22Rv1 (cell line): ENCODE measurements around the gene DNHD1.

ENCODE experiments used
- H3K27ac ChIP-seq: fragments of 450-650 bp; 2 replicates; pipeline ENCODE4 v1.5.1; 2017
- CTCF ChIP-seq: fragments of 450-650 bp; IDR thresholded peaks from 2 replicates; pipeline ENCODE4 v1.5.1; 2017; ENCODE audit warnings: mild to moderate bottlenecking
- ZFX ChIP-seq: fragments of 450-650 bp; IDR thresholded peaks from 2 replicates; pipeline ENCODE4 v1.6.1; 2017; ENCODE audit warnings: antibody characterized with exemption, borderline replicate concordance

Gene DNHD1

GRCh38 chr11:6579681-6580080, 82.6 kb downstream of the DNHD1 start:
- H3K27ac ChIP-seq: no peak overlapping the region
- TF ChIP-seq CTCF (no peak), ZFX (no peak)

- no peak for TF ChIP-seq ZFX
- no peak for TF ChIP-seq CTCF
- H3K27ac ChIP-seq: no peak overlapping the region
Measured at GRCh38 chr11:6583584-6583983, 86.5 kb downstream of the DNHD1 start.

GRCh38 chr11:6584528-6584927, 87.4 kb downstream of the DNHD1 start:
- no peak overlapping the region for H3K27ac ChIP-seq
- no peak for TF ChIP-seq ZFX
- TF ChIP-seq CTCF: no peak

GRCh38 chr11:6586434-6587359, 89.6 kb downstream of the DNHD1 start:
- TF ChIP-seq CTCF (no peak), ZFX (no peak)
- no peak overlapping the region for H3K27ac ChIP-seq

- no peak overlapping the region for H3K27ac ChIP-seq
- TF ChIP-seq CTCF (no peak), ZFX (no peak)
Measured at GRCh38 chr11:6587360-6587953, 90.4 kb downstream of the DNHD1 start.

GRCh38 chr11:6588018-6588417, 90.9 kb downstream of the DNHD1 start:
- no peak for TF ChIP-seq ZFX
- TF ChIP-seq CTCF: no peak
- no peak overlapping the region for H3K27ac ChIP-seq

- no peak overlapping the region for H3K27ac ChIP-seq
- TF ChIP-seq CTCF: no peak
- TF ChIP-seq ZFX: no peak
Measured at GRCh38 chr11:6594142-6594768, 97.2 kb downstream of the DNHD1 start.
